Midbrain (tissue), 1 donor: ENCODE data around the gene RNU4-1.
A peak's percentile ranks its signal among the peaks of the same experiment; 100 is the strongest.
"Not testable (repeated sequence)": the region's sequence is repeated elsewhere in the genome, so short reads cannot be mapped to it uniquely, and the experiment has no call there.

Experiments
- DNase-seq: peaks from one replicate; lab custom pipeline; 2025; lab: John Stamatoyannopoulos, UW

The RNU4-1 gene

GRCh38 chr12:120258323-120258896 lies 34.6 kb downstream of the RNU4-1 start:
- no peak for DNase-seq

GRCh38 chr12:120257041-120257821 lies 35.8 kb downstream of the RNU4-1 start:
- DNase-seq: peak; percentile 46

GRCh38 chr12:120254809-120255208 lies 38.2 kb downstream of the RNU4-1 start:
- no peak for DNase-seq

GRCh38 chr12:120253313-120253712 lies 39.7 kb downstream of the RNU4-1 start:
- DNase-seq: not testable (repeated sequence)

- DNase-seq: no peak
Observed at GRCh38 chr12:120252071-120252906, 40.7 kb downstream of the RNU4-1 start.

- DNase-seq: not testable (repeated sequence)
Observed at GRCh38 chr12:120251364-120252070, 41.5 kb downstream of the RNU4-1 start.

- DNase-seq: no peak
Observed at GRCh38 chr12:120249875-120250795, 42.9 kb downstream of the RNU4-1 start.

- DNase-seq: no peak
Observed at GRCh38 chr12:120249266-120249874, 43.7 kb downstream of the RNU4-1 start.

GRCh38 chr12:120247621-120248030 lies 45.4 kb downstream of the RNU4-1 start:
- DNase-seq: no peak

GRCh38 chr12:120247183-120247582 lies 45.9 kb downstream of the RNU4-1 start:
- DNase-seq: no peak

GRCh38 chr12:120246705-120247104 lies 46.3 kb downstream of the RNU4-1 start:
- not testable (repeated sequence) for DNase-seq
